Activated effector memory CD4-positive, alpha-beta T cell treated with anti-CD3 and anti-CD28 coated beads, Interleukin-2, amount 50 U/mL, for 16 hours (primary cell): ENCODE data around the gene OPN4.

Experiments
- DNase-seq: peaks from one replicate; pipeline ENCODE4 v3.0.0-alpha.2; 2020

The OPN4 gene

DNA sequence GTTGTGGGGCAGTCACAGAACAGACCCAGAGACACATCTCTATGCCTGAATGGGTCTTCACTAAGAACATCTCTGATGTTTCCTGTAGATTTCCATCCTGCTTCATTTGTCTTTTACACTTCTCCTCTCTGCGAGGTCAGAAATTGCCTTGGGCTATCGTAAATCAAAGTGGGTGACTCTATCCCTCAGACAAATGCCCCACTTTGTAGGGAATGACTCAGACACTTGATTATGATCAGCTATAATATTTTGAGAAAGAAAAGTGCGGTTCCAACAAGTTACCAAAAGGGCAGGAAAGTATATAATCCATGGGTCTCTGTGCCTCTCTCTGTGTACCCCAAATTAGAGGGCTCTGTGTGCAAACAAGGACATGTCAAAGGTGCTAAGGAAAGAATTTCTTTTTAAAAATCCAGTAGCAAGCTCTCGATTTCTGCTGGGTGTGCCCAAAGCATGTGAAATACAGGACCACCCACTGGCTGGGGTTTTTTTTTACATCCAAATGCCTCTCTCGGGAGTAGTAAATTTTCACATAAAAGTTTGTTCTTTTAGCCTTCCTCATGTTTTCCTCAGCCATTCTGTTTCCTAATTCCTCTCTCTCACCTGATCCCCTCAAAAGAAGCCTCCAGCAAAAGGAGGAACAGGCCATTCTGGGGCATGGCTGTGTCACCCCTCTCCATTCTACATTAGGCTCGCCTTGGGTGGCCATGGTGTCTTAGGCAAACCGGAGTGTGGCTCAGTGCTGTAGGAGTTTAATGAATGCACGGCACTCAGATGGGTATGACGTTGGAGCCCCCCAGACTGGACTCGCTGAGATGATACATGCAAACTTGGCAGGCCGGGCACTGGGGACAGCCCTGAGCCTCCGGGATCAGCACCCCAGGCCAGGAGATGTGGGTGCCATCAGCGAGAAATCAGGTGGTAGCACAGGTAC, 6.3 kb upstream of the OPN4 start:
- DNase-seq, result peak; percentile 55

GRCh38 chr10:86648704-86649427, 5.5 kb upstream of the OPN4 start:
- DNase-seq, result peak; percentile 21

DNA sequence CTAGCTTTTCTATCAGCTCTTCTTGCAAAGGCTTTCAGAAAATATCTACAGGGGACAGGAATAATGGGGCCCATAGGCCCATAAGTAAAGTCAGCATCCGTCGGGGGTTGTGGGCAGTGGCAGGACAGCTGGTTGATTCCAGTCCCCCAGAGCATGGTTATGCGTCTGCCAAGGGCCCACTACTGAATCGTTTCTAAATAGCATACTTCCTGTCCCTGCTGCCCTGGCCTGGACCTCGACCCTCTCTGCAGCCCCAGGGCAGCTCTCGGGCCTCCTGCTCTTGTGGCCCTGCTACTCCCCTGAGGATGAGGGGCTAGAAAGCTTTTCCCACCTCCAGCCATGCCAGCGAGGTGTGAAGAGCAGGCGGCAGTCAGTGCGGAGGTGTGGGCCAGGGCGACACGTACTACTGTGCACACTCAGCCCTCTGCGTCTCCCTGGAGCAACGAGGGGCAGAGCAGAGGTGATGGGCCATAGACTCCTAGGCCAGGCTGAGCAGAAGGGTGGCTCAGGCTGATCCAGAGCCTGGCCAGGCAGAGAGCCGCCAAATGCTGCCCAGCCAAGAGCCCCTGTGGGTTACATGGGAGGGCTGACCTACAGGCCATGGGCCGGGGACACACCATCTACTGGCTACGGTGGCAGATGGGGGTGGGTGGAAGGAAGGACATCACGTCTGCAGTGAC, 4.7 kb upstream of the OPN4 start:
- DNase-seq, result peak; percentile 57

DNA sequence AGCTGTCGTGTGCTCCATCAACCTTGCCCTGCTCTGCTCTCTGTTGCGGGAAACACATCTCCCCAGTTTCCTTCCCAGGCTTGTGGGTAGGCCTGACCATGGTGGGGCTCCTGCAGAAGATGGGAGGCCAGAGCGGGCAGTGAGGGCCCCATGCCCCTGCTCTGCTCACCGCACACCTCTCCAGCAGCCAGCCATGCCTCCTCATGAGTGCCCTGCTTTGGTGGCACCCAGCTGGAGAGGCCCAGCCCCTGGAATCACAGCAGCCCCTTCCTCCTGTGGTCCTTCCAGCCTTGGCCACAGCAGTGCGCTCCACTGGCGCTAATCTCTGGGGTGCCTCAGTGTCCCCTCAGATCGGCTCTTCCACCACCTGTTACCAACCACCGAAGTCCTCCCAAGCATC, 4.2 kb upstream of the OPN4 start:
- DNase-seq, result peak; percentile 34

DNA sequence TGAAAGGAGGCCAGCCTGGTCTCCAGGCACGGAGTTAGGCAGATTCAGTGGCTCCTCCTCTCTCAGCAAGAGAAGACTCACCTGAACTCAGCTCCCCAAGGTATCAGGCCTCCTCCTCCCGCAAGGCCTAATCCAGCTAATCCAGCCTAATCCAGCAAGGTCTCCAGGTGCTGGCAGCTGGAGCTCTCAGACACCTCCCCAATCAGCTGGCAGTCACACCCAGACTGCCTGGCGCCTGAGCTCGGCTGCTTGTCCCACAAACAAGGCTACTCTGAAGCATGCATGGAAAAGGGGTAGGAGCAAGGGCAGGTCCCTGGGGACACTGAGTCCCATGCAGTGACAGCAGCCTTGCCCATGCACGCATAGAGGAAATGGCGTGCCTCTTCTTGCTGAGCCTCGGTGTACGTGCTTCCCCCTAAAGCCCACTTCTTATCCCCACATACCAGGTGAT, 3.3 kb upstream of the OPN4 start:
- DNase-seq, result peak; percentile 42

DNA sequence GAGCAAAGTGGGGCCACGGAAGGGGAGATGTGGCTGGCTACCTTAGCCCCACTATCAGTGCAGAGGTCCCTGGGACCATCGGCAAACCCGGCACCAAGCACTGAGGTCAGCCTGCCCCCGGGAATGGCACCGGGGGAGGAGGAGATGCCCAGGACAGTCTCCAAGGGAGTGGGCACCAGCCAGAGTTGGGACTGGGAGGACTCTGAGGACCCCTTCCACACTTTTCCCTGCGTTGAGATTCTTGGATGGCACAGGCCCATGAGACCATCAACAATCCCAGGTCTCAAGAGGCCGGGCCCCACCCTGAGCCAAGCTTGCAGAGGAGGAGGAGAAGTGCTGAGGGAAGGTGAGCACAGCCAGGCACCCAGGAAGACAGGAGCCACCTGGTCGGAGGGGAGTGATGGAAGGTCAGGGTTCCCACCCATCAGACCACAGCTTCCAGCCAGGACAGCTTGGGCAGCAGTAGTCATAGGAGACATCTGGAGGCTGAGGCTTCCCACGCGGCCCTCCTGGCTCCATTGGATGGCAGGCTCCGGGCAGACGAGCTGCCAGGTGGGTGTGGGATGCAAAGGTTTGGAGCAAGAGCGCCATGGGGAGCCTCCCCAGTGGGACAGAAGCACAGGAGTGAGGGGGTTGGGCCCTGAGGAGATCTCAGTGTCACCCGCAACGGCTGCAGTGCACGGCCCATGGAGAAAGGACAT, 2.6 kb upstream of the OPN4 start:
- peak; percentile 45 for DNase-seq

DNA sequence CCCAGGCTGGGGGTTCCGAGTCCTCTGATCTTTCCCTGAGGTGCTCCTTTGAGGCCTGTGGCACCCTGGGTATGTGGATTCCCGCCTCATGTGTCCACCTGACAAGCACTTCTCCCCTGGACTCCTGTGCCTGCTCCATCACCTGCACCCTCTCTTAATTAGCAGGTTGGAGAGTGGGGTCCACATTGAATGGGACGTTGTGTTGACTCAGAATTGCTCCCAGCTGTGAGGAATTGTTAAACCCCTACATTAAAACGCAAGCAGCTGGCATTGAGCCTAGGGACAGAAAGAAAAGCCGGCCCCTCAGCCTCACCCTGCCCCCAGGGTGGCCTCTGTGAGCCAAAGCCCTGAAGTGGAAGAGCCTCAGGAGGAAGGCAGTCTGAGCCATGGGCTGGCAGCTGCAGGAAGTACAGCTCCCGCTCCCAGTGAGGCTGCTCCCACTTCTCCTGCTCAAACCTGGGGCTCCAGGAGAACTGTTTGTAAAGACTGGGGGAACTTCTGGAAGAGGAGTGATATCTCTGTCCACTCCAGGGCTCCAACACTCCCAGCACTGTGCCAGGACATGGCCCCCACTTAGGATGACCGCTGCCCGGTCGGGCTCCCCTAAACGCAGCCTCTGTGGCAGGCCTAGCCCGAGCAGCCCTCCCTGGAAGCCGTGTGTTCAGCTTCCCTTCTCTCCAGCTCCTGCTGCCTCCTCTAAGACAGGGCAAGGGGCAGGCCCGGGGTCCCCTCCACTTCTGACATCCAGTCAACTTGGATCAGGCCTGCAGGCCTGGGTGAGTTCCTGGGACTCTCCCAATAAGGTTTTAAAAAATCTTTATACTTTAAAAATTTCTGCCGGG, 1.8 kb upstream of the OPN4 start:
- DNase-seq, result peak; percentile 49

DNA sequence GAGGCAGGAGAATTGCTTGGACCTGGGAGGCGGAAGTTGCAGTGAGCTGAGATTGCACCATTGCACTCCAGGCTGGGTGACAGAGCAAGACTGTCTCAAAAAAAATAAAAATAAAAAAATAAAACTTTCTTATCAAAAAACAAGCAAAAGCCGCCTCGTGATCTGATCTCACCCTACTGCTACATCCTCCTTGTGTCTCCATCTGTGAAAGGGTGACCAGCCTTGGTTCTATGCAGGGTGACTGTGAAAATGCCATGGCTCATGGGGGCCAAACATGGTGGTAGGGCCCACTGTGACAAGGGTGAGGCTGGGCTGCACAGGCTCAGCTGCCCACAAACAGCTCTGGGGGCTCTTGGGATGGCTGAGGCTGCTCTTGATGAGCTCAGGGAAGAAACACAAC, 968 bp upstream of the OPN4 start:
- no peak for DNase-seq

- DNase-seq, result no peak
These were observed 360 bp upstream of the OPN4 start for GRCh38 chr10:86653987-86654386.

DNA sequence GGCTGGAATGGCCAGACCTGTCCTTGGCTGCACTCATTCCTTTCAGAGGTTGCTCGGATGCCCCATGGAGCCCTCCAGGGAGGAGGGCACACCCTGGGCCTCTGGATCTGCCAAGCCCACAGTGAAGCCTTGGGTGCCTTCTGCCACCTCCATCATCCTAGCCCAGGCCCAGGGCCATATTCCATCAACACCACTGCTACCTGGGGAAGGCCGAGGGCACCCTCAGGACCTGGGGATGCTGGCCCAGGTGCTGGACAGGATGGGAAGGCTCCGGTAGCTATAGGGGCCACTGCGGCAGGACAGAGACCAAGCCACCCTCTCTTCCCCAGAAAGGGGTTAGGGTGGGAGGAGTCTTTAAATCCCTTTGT, 810 bp downstream of the OPN4 start:
- DNase-seq, result peak; percentile 31

DNA sequence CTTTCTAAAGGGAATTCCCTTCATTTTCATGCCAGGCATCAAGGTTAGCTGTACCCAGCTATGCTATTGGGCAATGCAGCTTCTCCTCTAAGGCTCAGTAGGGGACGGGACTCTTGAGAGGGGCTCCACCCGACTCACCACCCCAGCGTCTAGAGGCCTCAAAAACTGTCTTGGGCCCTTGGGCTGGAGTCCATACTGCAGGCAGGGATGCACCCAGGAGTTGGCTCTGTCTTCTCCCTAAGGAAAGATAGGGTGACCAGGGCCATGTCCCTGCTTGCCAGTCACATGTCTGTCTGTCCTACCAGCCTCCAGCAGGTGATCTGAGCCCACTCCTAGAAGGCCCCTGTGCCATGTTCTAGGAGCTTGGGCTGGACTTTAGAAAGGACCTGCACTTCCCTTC, 1.2 kb downstream of the OPN4 start:
- peak; percentile 25 for DNase-seq

- DNase-seq, result peak; percentile 53
These were observed 2.7 kb downstream of the OPN4 start for GRCh38 chr10:86657011-86657395.

GRCh38 chr10:86657396-86658011, 3.2 kb downstream of the OPN4 start:
- peak; percentile 48 for DNase-seq

- peak; percentile 30 for DNase-seq
These were observed 4.0 kb downstream of the OPN4 start for GRCh38 chr10:86658261-86658741.

- no peak for DNase-seq
These were observed 4.4 kb downstream of the OPN4 start for GRCh38 chr10:86658751-86659150.

DNA sequence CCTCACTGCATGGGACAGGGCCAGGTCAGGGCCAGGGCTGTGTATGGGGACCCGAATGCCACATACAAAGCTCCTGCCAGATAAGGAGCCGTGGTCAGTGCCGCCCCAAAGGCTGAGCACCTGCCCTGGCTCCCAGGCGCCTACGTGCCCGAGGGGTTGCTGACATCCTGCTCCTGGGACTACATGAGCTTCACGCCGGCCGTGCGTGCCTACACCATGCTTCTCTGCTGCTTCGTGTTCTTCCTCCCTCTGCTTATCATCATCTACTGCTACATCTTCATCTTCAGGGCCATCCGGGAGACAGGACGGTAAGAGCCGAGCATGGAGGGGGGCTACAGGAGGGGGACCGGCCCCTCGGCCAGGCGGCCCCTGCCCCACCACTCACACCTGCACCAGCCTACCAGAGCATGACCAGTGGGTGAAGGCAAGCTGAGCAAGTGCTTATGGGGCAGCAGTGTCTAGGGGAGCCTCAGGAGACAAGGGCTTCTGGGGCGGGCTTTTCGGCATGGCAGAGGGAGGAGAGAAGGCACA, 4.9 kb downstream of the OPN4 start:
- DNase-seq, result peak; percentile 54

DNA sequence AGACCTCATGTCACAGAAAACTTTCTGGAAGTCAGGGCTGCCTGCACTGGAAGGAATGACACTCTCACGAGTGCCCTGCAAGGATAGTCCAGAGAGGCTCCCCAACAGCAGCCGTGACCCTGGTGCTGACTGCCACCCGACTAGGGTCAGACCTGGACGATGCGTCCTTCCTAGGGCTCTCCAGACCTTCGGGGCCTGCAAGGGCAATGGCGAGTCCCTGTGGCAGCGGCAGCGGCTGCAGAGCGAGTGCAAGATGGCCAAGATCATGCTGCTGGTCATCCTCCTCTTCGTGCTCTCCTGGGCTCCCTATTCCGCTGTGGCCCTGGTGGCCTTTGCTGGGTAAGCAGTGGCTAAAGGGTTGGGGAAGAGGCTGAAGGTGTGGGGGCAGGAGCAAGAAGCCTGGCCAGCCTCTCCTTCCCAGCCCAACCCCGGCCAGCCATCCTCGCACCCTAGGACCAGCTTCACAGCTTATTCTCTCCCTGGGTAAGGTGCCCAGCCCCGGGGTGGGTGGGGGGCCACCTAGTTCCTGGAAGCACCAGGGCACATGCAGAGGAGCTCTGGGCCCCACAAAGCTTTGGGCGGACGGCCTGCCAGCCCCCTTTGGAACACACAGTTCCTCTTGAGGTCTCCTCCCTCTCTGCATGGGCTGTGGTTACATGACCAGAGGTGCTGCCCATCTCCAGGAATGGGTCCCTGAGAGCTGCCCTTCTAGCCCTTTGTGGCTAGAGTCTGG, 5.5 kb downstream of the OPN4 start:
- DNase-seq, result peak; percentile 55

DNA sequence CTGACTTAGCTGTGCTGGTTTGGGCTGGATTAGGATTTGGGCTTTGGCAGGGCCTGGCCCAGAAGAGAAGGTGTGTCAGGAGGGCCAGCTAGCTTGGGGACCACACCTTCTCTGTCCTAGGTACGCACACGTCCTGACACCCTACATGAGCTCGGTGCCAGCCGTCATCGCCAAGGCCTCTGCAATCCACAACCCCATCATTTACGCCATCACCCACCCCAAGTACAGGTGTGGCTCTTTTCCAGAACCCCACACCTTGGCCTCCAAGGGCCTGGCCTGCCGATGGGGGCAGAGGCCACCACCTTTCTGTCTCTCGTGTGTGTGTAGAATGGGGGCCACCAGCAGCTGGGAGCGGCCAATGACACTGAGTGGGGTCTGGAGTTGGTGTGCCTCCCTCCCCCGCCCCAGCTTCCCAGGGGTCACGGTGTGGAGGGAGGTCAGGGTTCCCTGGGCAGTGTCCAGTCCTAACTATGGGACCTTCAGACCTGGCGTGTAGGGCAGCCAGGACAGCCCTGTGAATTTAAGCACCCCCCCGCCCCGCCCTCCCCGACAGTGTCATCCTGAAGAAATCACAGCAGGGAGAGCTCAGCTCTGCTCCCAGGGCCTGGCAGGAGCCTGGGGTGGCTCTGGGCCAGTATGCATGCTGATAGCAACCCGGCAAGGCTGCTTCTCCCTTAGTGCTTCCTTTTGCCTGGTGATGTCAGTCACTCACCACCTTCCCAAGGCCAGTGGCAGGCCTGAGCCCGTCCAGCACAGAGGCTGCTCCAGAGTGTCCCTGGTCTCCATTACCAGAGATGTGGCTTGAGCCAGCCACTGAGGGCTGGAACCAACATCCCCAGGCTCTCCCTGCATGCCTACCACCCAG, 7.0 kb downstream of the OPN4 start:
- no peak for DNase-seq
